Fibroblast of pulmonary artery (primary cell): ENCODE results near the gene MUCL3.
"Not testable (repeated sequence)": the region's sequence is repeated elsewhere in the genome, so short reads cannot be mapped to it uniquely, and the experiment has no call there.

ENCODE experiments used
- DNase-seq: peaks from one replicate; pipeline ENCODE4 v3.0.0-alpha.2; 2010; ENCODE audit warnings: low read depth
- H3K4me3 ChIP-seq: replicated peaks from 2 replicates; pipeline ENCODE4 v1.5.1; 2011; ENCODE audit warnings: low read depth, mild to moderate bottlenecking, control low read depth, low read length, moderate library complexity
- TF ChIP-seq, protein P1 (sequence below): IDR thresholded peaks from 2 replicates; pipeline ENCODE4 v1.5.1; 2011; ENCODE audit warnings: mild to moderate bottlenecking, control low read depth, low read length, inconsistent platforms; ENCODE audit errors: missing control alignments

Gene MUCL3

DNA sequence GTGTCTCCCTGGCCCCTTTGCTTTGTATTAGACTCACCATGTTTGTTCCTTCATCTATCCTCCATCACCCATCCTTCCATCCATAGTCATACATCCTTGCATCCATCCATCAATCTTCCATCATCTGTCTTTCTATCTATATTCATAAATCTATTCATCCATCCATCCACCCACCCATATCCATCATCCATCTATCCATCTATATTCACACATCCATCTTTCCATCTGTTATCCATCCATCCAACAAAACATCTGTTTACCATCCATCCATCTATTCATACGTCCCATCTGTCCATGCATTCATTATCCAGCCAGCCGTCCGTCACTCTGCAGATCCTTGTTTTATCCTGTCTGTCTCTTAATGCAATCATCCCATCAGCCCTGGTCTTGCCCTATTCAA lies 45.8 kb upstream of the MUCL3 start:
- TF ChIP-seq, protein P1, sequence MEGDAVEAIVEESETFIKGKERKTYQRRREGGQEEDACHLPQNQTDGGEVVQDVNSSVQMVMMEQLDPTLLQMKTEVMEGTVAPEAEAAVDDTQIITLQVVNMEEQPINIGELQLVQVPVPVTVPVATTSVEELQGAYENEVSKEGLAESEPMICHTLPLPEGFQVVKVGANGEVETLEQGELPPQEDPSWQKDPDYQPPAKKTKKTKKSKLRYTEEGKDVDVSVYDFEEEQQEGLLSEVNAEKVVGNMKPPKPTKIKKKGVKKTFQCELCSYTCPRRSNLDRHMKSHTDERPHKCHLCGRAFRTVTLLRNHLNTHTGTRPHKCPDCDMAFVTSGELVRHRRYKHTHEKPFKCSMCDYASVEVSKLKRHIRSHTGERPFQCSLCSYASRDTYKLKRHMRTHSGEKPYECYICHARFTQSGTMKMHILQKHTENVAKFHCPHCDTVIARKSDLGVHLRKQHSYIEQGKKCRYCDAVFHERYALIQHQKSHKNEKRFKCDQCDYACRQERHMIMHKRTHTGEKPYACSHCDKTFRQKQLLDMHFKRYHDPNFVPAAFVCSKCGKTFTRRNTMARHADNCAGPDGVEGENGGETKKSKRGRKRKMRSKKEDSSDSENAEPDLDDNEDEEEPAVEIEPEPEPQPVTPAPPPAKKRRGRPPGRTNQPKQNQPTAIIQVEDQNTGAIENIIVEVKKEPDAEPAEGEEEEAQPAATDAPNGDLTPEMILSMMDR, result no peak
- no peak for DNase-seq
- H3K4me3 ChIP-seq, result no peak overlapping the region

DNA sequence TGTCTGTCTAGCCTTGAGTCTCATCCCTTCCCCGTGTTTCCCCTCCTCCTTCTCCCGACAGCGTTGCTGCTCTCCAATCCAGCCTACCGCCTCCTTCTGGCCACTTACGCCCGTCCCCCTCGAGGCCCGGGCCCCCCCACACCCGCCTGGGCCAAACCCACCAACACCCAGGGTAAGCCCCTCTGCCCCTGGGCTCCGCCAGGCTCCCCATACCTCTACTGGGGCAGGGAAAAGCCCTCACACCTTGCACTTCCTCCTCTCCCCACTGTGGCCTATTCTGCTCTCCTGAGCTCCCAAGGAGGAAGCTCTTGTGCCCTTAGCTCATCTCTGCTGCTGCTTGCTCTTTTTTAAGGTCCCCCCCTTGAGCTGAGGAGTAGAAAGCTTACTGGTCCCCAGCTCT lies 45.4 kb upstream of the MUCL3 start:
- TF ChIP-seq, protein P1, result no peak
- no peak for DNase-seq
- no peak overlapping the region for H3K4me3 ChIP-seq

DNA sequence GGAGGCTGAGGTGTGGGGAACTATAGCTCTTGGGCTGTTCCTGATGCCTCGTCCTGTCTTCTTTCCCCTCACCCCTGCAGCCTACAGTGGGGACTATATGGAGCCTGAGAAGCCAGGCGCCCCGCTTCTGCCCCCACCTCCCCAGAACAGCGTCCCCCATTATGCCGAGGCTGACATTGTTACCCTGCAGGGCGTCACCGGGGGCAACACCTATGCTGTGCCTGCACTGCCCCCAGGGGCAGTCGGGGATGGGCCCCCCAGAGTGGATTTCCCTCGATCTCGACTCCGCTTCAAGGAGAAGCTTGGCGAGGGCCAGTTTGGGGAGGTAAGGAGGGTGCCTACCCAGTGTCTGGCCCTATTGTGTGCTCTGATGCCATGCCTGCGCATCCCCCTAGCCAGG lies 44.2 kb upstream of the MUCL3 start:
- TF ChIP-seq, protein P1, result no peak
- H3K4me3 ChIP-seq, result no peak overlapping the region
- no peak for DNase-seq

DNA sequence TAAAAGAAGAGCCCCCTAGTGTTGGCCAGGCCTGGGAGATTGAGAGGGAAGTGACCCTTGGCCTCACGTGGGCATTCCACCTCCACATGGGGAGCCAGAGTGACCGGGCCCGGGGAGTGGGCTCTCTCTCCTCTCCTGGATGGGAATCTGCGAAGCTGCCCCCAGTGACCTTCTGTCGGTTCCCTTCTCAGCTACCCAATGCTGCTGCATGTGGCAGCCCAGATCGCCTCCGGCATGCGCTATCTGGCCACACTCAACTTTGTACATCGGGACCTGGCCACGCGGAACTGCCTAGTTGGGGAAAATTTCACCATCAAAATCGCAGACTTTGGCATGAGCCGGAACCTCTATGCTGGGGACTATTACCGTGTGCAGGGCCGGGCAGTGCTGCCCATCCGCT lies 42.9 kb upstream of the MUCL3 start:
- TF ChIP-seq, protein P1, result no peak
- no peak for DNase-seq
- no peak overlapping the region for H3K4me3 ChIP-seq

DNA sequence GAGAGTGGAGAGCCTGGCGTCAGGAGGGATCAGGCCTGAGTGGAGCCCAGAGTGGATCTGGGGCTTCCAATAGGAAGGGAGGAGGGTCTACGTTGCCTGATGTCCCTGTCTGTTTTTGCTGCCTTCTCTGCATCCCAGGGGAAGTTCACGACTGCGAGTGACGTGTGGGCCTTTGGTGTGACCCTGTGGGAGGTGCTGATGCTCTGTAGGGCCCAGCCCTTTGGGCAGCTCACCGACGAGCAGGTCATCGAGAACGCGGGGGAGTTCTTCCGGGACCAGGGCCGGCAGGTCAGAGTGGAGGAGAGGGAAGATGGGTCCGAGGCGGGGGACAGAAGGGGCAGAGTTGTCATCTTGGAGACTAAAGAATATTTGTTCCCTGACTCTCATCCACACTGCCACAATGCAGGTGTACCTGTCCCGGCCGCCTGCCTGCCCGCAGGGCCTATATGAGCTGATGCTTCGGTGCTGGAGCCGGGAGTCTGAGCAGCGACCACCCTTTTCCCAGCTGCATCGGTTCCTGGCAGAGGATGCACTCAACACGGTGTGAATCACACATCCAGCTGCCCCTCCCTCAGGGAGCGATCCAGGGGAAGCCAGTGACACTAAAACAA lies 41.9 kb upstream of the MUCL3 start:
- DNase-seq, result no peak
- TF ChIP-seq, protein P1, result no peak
- no peak overlapping the region for H3K4me3 ChIP-seq

DNA sequence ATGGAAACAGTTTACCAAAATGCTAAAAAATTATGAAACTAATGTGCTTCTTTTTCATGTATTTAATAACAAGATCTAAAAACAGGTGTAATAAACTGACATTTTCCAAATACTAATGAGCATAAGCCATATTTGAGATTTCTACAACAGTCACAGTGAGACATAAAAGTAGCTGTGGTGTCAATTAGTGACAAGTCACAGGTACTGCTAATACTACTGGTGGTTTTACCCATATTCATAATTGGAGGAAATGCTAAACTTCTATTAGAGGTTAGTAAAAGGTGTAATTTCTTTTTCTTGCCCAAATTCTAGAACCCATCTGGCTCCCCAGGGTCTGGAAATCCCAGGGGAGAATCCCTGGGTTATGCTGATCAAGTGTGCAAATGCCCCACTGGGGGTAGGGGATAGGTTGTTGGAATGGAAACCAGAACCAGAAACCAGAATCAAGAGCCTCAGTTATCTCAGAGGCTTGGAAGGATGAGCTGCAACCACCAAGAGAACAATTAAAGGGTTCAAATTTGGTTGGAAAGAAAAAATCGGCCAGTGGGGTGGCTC lies 39.8 kb upstream of the MUCL3 start:
- TF ChIP-seq, protein P1, result no peak
- H3K4me3 ChIP-seq, result no peak overlapping the region
- DNase-seq, result no peak

DNA sequence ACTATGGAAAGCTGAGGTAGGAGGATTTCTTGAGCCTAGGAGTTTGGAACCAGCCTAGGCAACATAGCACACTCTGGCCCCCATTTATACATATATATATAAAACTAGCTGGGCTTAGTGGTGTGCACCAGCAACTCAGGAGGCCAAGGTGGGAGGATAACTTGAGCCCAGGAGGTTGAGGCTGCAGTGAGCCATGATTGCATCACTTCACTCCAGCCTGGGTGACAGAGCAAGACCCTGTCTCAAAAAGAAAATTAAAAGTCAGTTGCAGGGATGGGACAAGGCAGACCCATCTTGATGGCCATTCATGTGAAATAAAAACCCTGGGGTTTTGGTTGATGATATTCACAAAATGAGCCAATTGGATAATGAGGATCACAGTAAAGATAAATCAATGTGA lies 39.3 kb upstream of the MUCL3 start:
- no peak for DNase-seq

DNA sequence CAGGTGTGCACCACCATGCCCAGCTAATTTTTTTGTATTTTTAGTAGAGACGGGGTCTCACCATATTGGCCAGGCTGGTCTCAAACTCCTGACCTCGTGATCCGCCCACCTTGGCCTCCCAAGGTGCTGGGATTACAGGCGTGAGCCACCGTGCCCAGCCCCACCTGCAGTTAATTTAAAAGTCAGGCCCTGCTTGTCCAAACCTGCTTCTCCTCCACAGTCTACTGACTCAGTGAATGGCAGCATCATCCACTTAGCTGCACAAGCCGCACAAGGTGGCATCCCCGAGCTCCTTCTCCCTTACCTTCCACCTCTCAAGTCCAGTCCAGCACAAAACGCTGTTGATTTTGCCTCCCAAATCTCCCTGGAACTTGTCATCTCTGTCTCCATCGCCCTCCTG lies 38.6 kb upstream of the MUCL3 start:
- not testable (repeated sequence) for H3K4me3 ChIP-seq, DNase-seq

More for the DNA sequence above, 39.3 kb upstream of the MUCL3 start:
- no peak overlapping the region for H3K4me3 ChIP-seq
- TF ChIP-seq, protein P1, result no peak
